ENCODE results near the gene MSI1.

The MSI1 gene

GRCh38 chr12:120373683-120374082 is 4.7 kb upstream of the MSI1 start:
- Histone ChIP-seq H3K9me3 (ENCODE audit: severe bottlenecking) (no peaks in the 10 kb centered on the region), H3K27me3 (ENCODE audit: insufficient read depth, poor library complexity, severe bottlenecking) (peaks cover 36% of the 10 kb centered on the region), H3K4me1 (ENCODE audit: insufficient read depth, poor library complexity, severe bottlenecking) (no peaks in the 10 kb centered on the region), H3K36me3 (ENCODE audit: low read depth) (no peaks in the 10 kb centered on the region), H3K27ac (ENCODE audit: poor library complexity, severe bottlenecking) (no peak overlapping the region), H3K4me3 (ENCODE audit: severe bottlenecking) (no peak overlapping the region)
- DNase-seq (ENCODE audit: low spot score) = no peak
- TF ChIP-seq CTCF (IDR thresholded peaks at IDR 0.05; ENCODE audit: poor library complexity, severe bottlenecking) = no peak
- no peak for ATAC-seq (ENCODE audit: low read depth)

- ATAC-seq (ENCODE audit: low read depth) = no peak
- Histone ChIP-seq H3K4me3 (ENCODE audit: severe bottlenecking) (no peak overlapping the region), H3K27ac (ENCODE audit: poor library complexity, severe bottlenecking) (no peak overlapping the region), H3K4me1 (ENCODE audit: insufficient read depth, poor library complexity, severe bottlenecking) (no peaks in the 10 kb centered on the region), H3K36me3 (ENCODE audit: low read depth) (no peaks in the 10 kb centered on the region), H3K27me3 (ENCODE audit: insufficient read depth, poor library complexity, severe bottlenecking) (peaks cover 50% of the 10 kb centered on the region), H3K9me3 (ENCODE audit: severe bottlenecking) (no peaks in the 10 kb centered on the region)
- TF ChIP-seq CTCF (IDR thresholded peaks at IDR 0.05; ENCODE audit: poor library complexity, severe bottlenecking) = no peak
- no peak for DNase-seq (ENCODE audit: low spot score)
Observed at GRCh38 chr12:120370343-120371243, 1.6 kb upstream of the MSI1 start.

GRCh38 chr12:120369603-120370342 is 809 bp upstream of the MSI1 start:
- DNase-seq (ENCODE audit: low spot score) (no peak), ATAC-seq (ENCODE audit: low read depth) (peak; percentile 13; the same call in 2 of the 3 replicates)
- H3K36me3 ChIP-seq (ENCODE audit: low read depth) = no peaks in the 10 kb centered on the region
- no peaks in the 10 kb centered on the region for H3K4me1 ChIP-seq (ENCODE audit: insufficient read depth, poor library complexity, severe bottlenecking)
- H3K9me3 ChIP-seq (ENCODE audit: severe bottlenecking) = no peaks in the 10 kb centered on the region
- H3K4me3 ChIP-seq (ENCODE audit: severe bottlenecking) = peak overlapping the region; percentile 59
- peaks cover 50% of the 10 kb centered on the region for H3K27me3 ChIP-seq (ENCODE audit: insufficient read depth, poor library complexity, severe bottlenecking)
- no peak overlapping the region for H3K27ac ChIP-seq (ENCODE audit: poor library complexity, severe bottlenecking)
- no peak for TF ChIP-seq CTCF (IDR thresholded peaks at IDR 0.05; ENCODE audit: poor library complexity, severe bottlenecking)

GRCh38 chr12:120367924-120368788 is 808 bp downstream of the MSI1 start:
- H3K4me1 ChIP-seq (ENCODE audit: insufficient read depth, poor library complexity, severe bottlenecking) = no peaks in the 10 kb centered on the region
- peak overlapping the region; percentile 59 for H3K4me3 ChIP-seq (ENCODE audit: severe bottlenecking)
- peaks cover 50% of the 10 kb centered on the region for H3K27me3 ChIP-seq (ENCODE audit: insufficient read depth, poor library complexity, severe bottlenecking)
- no peak for TF ChIP-seq CTCF (IDR thresholded peaks at IDR 0.05; ENCODE audit: poor library complexity, severe bottlenecking)
- DNase-seq (ENCODE audit: low spot score) = no peak
- H3K9me3 ChIP-seq (ENCODE audit: severe bottlenecking) = no peaks in the 10 kb centered on the region
- H3K36me3 ChIP-seq (ENCODE audit: low read depth) = no peaks in the 10 kb centered on the region
- no peak overlapping the region for H3K27ac ChIP-seq (ENCODE audit: poor library complexity, severe bottlenecking)
- ATAC-seq (ENCODE audit: low read depth) = no peak

Measured in RWPE2 (cell line).